Smooth muscle cell of the brain vasculature (primary cell): ENCODE data around the gene MC1R.
A peak's percentile ranks its signal among the peaks of the same experiment; 100 is the strongest.
"Not testable (repeated sequence)": the region's sequence is repeated elsewhere in the genome, so short reads cannot be mapped to it uniquely, and the experiment has no call there.

ENCODE experiments used
- DNase-seq: peaks from one replicate; pipeline ENCODE4 v3.0.0-alpha.2; 2012; ENCODE audit warnings: low read depth, low spot score

Gene MC1R

DNA sequence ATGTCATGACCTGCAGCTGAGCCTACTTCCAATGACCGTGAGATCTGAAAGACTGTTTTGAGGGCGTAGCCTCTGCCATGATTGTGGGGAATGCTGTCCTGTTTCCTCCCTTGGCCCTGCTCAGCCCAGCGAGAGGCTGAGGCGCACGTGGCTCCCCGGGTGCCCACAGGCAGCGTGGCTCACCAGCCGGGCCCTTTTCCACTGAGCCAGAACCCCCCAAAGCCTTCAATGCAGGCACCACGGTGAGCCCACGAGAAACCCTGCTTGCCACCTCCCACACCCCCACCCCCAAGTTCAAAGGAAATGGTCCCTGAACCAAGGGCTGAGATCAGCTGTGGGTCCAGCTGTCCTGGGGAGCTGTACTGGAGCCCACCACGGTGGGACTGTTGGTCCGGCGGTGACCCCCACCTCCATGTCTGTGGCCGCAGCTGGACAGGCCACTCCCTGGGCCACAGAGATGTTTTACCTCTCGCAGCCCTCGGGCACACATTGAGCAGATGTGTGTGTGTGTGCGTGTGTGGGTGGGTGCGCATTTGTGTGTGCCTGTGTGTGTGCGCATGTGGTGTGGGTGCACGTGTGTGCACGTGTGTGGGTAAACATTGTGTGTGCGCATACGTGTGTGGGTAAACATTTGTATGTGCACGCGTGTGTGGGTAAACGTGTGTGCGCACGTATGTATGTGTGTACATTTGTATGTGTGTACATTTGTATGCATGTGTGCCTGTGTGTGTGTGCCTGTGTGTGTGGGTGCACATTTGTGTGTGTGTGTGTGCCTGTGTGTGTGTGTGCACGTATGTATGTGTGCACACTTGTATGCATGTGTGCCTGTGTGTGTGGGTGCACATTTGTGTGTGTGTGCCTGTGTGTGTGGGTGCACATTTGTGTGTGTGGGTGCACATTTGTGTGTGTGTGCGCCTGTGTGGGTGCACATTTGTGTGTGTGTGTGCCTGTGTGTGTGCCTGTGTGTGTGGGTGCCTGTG lies 5.0 kb upstream of the MC1R start:
- no peak for DNase-seq

DNA sequence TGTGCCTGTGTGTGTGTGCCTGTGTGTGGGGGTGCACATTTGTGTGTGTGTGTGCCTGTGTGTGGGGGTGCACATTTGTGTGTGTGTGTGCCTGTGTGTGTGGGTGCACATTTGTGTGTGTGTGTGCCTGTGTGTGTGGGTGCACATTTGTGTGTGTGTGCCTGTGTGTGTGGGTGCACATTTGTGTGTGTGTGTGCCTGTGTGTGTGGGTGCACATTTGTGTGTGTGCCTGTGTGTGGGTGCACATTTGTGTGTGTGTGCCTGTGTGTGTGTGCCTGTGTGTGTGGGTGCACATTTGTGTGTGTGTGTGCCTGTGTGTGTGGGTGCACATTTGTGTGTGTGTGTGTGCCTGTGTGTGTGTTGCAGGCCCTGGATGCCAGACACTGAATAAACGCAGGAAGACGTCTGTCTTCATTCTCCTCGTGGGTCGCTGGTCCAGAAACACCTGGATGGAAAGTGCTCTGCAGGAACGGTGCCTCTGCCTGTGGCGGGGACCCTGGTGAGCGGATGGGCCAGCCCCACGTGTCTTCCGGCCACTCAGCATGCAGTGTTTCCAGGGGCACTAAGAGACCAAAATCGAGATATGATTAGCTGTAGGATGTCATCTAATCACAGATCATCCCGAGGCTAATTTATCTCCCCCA lies 3.9 kb upstream of the MC1R start:
- DNase-seq, result not testable (repeated sequence)

DNA sequence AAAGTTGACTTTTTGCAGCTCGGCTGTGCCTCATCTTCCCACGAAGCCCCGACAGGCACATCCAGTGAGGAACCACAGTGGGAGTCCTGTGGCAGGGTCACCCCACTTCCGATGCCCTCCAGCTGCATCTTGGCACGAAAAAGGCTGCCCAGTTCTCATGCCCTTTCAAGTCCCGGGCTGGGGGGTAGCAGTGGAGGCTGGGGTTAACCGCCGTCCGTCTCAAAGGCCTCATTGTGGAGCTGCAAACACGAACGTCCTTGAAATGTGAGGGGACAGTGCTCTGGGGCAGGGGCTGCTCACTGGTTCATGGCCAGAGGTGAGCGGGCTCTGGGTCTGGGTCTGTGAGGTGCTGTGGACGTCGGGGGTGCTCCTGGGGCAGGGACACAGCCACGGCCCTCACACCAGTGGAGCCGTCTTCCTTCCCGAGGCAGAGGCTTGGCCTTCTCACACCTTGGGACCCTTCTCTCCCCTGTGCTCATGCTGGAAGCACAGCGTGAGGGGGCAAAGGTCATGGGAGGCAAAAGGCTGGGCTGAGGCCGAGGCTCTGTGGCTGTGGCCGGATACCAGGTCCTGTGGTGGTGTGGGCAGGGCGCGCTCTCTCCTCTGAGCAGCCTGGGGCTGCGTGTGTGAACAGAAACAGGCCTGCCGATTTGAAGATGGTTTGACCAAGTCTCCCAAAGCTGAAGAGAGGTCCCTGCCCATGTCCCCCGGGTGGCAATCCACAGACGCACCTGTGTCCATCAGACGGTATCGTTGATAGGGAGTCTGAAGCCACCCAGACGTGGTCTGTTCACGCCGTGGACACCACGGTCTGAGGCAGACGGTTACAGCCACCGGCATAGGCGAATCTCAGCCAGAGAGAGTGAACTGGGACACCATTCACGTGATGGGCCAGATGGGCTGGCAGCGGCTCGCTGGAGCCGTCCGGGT lies 3.1 kb upstream of the MC1R start:
- DNase-seq, result no peak

DNA sequence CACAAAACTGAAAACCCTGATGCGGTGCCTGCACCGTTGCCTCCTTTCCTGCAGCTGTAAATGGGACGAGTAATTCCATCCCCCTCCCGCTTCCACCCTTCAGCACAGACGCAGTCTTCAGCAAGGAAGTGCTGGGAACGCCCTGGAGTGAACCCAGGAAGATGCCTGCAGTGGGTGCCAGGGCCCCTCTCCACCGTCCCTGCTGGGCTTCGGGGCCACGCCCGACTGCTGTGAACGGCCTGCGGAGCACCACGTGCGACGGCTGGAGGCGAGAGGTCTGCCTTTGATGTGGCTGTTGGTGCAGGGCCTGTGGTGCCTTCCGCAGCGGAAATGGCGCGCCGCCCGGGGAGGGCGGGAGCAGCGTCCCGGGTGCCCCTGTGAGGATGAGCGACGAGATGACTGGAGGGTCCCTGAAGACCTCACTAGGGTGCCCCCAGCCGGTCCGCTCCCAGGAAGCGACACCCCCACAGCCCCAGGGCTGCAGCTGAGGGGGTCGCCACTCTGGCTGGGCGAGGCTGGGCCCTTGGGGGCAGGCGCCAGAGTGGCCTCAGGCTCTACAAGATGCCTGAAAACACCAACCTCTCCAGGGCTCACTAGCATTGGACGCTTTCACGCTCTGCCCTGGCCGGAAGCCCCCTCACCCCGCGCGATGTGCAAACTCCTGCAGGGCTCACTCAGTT lies 749 bp upstream of the MC1R start:
- no peak for DNase-seq

DNA sequence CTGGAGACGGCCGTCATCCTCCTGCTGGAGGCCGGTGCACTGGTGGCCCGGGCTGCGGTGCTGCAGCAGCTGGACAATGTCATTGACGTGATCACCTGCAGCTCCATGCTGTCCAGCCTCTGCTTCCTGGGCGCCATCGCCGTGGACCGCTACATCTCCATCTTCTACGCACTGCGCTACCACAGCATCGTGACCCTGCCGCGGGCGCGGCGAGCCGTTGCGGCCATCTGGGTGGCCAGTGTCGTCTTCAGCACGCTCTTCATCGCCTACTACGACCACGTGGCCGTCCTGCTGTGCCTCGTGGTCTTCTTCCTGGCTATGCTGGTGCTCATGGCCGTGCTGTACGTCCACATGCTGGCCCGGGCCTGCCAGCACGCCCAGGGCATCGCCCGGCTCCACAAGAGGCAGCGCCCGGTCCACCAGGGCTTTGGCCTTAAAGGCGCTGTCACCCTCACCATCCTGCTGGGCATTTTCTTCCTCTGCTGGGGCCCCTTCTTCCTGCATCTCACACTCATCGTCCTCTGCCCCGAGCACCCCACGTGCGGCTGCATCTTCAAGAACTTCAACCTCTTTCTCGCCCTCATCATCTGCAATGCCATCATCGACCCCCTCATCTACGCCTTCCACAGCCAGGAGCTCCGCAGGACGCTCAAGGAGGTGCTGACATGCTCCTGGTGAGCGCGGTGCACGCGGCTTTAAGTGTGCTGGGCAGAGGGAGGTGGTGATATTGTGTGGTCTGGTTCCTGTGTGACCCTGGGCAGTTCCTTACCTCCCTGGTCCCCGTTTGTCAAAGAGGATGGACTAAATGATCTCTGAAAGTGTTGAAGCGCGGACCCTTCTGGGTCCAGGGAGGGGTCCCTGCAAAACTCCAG lies 1.1 kb downstream of the MC1R start:
- no peak for DNase-seq

DNA sequence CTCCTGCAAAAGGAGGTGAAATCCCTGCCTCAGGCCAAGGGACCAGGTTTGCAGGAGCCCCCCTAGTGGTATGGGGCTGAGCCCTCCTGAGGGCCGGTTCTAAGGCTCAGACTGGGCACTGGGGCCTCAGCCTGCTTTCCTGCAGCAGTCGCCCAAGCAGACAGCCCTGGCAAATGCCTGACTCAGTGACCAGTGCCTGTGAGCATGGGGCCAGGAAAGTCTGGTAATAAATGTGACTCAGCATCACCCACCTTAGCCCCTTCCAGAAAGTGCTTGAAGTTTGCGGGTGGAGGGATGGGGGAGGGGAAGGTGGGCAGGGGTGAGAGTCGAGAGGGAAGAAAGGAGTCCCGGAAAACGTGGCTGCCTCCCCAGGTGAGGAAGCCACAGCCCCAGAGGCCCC lies 2.1 kb downstream of the MC1R start:
- DNase-seq, result no peak

DNA sequence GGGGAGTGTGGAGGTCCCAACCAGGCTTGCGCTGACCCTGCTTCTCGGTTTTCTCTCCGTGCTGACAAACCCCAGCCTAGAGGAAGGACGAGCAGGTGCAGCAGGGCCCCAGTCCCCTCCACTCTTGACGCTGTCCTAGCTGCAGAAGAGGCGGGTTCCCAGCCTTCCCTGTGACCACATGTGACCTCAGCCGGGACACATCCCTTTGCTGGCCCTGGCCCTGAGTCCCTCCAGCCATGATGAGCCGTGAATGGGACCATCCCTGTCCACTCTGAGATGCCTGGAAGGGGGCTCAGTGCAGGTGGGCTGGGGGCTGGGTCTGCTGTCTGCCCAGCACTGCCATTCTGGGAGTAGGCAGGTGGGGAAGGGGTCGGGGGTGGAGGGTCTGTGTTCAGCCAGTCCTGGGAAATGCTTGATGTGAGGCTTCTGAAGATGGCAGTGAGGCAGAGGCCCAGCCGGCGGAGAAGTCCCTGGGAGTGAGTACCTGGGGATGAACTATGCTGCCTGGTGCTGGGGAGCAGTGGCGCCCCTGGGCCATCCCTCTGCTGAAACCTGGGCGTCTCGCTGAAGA lies 2.6 kb downstream of the MC1R start:
- no peak for DNase-seq

DNA sequence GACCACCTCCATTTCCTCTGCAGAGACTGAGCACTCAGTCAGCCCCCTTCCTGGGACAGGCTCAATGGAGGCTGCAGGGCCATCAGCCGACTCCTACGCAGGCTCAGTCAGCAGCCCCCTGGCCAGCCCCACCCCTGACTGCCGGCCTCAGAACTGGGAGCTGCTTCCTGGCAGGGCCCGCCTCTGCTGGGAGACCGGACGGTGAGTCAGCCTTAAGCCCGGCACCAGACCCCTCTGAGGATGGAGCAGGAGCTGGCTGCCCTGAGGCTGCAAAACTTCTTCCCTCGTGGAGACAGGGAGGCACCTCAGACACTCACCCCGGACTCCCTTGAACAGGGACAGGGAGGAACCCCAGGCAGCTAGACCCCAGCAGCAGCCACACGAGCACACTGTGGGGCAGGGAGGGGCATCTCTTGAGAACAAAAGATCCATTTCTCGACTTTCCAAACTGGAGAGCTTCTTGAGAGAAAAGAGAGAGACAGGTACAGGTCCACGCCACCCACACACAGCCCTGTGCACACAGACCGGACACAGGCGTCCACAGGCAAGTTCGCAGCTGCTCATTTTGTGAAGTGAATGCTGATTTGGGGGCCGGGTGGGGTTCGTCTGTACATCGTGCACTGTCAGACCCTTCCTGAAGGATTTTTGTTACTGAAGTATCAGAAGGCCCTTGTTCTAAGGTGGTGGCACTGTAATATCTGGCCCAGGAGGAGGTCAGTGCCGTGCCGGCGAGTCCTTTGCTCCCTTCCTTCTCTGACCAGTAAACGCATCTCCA lies 3.2 kb downstream of the MC1R start:
- DNase-seq, result peak; percentile 82

DNA sequence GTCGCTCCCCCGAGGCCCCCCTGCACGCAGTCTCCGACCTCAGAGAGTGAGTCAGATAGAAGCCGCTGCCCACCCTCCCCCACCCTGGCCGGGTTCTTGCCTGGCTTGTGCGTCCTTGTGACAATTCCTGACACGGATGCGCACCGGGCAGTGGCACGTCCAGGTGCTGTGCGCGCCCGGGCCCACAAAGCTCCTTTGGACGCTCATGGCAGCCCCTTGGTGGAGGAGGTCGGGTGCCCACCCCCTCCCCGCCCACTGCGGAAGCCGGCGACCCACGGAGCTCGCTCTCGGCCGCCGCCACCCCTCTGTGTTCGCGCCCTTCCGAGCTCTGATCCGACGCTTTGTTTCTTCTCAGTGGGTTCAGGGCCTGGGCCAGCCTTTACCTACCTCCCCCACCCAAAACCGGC lies 3.8 kb downstream of the MC1R start:
- peak; percentile 82 for DNase-seq

DNA sequence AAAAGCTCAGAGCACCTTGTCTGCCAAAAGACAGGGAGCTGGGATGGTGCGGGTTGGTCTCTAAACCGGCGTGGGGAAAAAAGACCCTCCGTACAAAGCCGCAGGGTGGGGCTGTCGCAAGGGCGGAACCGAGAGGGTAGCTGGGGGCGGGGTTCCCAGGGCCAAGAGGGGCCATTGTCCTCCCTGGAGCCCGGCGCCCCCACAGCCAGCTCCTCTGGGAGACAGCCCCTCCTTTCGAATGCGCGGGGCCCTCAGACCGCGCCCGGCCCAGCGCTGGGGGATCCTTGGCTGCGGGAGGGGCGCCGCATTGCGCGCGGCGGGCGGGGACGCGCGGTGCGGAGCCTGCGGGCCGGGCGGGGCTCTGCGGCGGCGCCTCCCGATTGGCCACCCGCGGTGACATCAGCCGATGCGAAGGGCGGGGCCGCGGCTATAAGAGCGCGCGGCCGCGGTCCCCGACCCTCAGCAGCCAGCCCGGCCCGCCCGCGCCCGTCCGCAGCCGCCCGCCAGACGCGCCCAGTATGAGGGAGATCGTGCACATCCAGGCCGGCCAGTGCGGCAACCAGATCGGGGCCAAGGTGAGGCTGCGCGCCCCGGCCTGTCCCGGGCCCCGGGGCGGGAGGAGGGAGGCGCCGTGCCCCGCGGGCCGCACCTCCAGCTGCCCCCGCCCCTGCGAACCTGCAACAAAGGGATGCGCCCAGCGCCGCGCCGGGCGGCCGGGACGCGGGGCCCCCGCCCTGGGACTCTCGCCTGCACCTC lies 4.4 kb downstream of the MC1R start, which contains the start of gene TUBB3:
TSS of gene TUBB3 (plus strand) at position 459 of the 756 bp plus-strand sequence. CDS start at position 519, 60 bp downstream.
- no peak for DNase-seq

DNA sequence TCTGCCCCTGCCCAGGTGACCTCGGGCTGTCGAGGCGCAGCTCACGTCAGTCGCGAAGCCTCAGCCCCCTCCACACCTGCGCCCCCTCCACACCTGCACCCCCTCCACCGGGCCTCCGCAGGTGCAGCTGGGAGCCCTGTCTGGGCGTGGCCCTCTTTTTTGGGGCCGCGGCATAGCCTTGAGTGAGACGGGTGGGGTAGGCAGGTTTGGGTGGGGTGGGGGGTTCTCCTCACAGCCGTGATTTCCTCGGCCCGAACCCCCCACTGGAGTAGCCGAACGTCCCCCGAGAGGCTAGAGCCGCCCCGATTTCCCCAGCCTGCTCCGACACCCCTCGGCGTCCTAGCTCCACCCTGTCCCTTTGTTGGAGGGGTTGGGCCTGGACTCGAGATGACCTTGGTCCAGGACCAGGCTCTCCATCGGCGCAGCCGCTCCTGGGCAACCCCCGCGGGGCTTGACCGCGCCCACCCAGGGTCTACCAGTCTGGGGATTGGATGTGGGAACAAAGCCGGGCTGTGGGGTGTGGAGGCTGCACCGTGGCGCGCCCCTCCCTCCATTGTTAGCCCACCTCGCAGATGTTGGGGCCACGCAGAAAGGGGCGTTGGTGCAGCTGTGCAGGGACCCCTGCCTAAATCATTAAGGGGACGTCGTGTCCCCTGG lies 5.1 kb downstream of the MC1R start:
- no peak for DNase-seq

DNA sequence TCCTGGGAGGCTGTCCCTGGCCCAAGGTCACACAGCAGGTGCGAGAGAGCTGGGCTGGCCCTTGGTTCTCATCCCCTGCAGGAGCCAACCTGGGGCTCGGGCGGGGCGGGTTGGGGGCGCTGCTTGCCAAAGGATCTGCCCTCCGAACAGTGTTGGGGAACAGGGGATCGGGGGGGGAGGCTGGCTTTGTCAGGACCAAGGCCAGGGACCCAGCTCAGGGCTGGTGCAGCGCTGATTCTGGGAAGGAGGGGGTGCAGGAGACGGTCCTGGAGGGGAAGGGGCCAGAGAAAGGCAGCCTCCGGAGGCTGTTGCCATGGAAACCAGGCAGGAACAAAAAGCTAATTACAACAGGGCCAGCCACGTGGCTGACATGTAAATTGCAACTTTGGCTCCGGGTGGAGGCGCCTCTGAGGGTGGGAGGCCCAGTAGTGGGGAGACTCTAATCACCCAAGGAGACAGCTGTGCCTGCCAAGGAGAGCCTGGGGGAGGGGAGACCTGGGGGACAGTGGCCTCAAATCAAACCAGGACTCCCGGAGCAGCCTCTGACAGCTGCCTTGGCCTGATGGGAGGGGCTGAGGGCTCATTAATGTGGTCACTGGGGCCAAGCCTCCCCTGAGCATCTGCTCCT lies 5.7 kb downstream of the MC1R start:
- no peak for DNase-seq

DNA sequence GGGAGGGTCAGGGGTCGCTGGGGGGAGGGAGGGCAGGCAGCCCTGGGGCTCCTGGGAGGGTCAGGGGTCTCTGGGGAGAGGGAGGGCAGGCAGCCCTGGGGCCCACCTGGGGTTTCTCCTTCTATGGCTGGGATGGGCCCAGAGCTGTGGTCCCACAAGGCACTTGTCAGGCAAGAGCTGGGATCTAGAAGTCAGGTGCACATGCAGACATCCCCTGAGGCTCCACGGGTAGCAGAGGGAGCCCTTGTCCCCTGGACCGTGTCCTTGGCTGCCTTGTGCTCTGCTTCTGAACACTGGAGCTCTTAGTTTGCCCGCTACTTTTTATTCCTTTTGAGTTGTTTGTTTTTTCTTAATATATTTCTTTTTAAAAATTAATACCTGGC lies 6.3 kb downstream of the MC1R start:
- DNase-seq, result no peak

DNA sequence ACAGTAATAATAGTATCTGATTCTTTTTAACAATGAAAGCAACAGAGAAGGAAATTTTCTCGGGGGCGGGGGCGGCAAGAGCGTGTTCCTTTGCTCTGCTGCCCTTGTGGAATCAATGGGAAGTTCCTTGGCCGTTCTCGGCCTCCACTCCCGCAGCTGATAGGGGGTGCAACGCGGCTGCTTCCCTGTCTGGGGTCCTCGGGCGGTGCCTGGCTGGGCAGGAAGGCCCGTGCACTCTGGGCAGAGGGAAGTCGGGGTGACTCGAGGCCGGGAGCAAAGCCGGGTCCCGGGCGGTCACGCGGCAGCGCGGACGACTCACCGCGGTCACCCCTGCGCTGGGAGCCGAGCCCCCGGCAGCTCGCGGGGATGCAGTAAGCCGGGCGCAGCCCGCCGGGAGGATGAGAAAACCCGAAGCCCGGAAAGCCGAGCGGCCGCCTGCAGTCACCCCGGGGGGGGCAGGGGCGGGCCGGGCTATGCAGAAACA lies 7.0 kb downstream of the MC1R start:
- no peak for DNase-seq

DNA sequence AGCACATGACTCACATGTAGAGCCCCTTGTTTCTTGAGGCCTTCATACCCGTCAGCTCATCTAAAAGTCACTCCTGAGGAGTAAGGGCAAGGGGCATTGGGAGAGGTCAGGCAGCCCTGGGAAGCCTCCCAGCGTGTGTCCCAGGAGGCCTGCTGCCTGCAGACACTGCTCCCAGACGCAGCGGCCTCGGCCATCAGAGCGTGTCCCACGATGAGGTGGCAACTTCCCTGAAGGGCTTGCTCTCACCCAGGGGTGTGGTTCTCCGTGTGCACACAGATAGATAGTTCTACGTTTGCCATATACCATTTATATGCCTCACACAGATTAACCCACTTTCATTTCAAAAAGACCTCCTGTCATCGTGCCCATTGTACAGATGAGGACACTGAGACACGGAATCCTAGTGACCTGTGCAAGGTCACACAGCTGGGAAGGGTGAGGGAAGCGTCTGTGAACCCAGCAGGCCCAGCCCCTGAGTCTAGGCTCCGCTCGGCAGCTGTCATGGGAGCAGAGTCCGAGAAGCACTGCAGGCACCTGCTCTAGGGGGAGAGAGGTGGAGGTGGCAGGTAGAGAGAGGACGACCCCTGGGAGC lies 12.7 kb downstream of the MC1R start:
- DNase-seq, result no peak

DNA sequence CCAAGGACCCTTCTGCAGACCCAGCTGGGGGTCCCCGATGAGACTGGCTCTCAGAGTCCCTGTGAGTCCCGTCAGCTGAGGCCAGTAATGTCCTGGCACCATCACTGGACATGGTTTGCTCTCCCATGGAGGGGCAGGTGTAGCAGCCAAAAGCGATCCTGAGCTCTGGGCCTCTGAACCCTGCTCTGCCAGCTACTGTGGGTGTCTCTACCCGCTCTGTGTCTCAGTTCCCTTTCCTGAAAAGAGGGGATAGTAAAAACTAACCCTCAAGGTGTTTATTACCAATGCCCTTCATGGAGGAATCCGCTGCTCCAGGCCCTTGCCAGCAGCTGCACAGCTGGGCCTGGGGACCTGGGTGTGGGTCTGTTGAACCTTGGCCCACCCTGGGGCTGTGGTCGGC lies 13.3 kb downstream of the MC1R start:
- no peak for DNase-seq

DNA sequence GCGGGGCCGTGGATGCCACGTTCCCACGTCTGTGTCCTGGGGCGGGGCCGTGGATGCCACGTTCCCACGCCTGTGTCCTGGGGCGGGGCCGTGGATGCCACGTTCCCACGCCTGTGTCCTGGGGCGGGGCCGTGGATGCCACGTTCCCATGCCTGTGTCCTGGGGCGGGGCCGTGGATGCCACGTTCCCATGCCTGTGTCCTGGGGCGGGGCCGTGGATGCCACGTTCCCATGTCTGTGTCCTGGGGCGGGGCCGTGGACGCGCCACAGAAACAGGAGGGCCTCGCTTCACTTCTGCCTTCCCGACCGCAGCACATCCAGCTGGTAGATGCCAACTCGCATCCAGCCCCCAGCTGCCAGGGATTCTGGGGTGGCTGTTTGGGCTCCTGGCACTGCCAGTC lies 15.4 kb downstream of the MC1R start:
- not testable (repeated sequence) for DNase-seq
